ENCODE results near the gene APP.

The APP gene

DNA sequence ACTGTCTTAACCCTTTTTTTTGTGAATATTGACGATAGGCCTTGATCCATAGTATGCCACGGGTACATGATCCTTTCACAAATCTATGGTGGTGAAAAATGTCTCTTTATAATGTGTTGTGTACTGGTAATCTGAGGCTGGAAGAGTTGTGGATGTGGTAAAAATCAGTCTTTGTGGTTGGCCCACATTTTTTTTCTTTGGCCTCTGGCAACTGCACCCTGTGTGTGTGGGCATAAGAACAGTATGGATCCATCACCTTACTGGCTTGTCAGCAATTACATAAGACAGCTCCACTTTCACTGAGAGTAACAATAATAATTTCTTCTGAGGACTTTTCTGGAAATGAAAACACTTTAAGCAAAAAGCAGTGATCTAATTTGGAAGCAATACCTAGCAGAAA, 334.2 kb downstream of the APP start:
- TF ChIP-seq, protein P1, sequence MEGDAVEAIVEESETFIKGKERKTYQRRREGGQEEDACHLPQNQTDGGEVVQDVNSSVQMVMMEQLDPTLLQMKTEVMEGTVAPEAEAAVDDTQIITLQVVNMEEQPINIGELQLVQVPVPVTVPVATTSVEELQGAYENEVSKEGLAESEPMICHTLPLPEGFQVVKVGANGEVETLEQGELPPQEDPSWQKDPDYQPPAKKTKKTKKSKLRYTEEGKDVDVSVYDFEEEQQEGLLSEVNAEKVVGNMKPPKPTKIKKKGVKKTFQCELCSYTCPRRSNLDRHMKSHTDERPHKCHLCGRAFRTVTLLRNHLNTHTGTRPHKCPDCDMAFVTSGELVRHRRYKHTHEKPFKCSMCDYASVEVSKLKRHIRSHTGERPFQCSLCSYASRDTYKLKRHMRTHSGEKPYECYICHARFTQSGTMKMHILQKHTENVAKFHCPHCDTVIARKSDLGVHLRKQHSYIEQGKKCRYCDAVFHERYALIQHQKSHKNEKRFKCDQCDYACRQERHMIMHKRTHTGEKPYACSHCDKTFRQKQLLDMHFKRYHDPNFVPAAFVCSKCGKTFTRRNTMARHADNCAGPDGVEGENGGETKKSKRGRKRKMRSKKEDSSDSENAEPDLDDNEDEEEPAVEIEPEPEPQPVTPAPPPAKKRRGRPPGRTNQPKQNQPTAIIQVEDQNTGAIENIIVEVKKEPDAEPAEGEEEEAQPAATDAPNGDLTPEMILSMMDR (IDR thresholded peaks at IDR 0.05; ENCODE audit: extremely low read depth, insufficient read depth, missing control alignments), result no peak
- no peak for DNase-seq (ENCODE audit: low spot score)
- in situ Hi-C loops (cut with MboI; ENCODE audit: low pct_unique_long_range_greater_than_20kb, low sequenced_read_pairs, unreplicated experiment), result no loop called here

DNA sequence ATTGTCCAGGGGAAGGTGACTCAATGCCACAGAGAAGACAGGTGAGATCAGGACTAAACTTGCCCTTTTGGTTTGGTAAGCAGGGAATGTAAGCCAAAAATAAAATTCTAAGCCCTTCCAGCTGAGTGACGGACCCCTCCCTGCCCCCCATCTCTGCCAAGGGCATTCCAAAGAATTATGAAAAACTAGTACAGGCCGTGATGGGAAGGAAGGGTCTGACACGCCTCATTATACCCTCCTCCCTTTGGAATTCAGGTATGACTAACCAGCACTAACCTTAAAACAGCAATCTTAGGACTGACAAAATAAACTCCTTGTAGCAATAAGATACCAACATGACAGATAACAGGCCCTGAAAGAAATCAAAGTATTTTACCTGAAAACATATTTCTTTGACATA, 336.2 kb downstream of the APP start:
- DNase-seq (ENCODE audit: low spot score), result no peak
- in situ Hi-C loops (cut with MboI; ENCODE audit: low pct_unique_long_range_greater_than_20kb, low sequenced_read_pairs, unreplicated experiment), result no loop called here
- TF ChIP-seq, protein P1 (IDR thresholded peaks at IDR 0.05; ENCODE audit: extremely low read depth, insufficient read depth, missing control alignments), result no peak

DNA sequence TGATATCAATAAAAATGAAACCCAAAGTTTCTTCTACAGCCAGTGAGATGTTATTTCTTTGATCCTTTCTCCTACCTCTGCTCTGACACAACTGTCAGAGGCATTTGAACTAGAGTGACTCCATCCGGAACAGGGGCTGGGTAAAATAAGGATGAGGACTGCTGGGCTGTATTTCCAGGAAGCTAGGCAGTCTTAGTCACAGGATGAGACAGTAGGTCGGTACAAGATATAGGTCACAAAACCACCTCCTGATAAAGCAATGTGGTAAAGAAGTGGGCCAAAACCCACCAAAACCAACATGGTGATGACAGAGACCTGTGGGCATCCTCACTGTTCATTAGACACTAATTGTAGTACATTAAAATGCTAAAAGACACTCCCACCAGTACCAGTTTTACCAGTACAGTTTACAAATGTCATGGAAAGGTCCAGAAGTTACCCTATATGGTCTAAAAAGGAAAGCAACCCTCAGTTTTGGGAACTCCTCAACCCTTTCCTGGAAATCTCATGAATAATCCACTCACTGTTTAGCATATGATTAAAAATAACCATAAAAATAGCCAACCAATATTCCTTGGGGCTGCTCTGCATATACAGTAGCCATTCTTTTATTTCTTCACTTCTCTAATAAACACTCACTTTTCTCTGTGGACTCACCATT, 339.1 kb downstream of the APP start:
- DNase-seq (ENCODE audit: low spot score), result no peak
- in situ Hi-C loops (cut with MboI; ENCODE audit: low pct_unique_long_range_greater_than_20kb, low sequenced_read_pairs, unreplicated experiment), result no loop called here

More for the DNA sequence above, 339.1 kb downstream of the APP start:
- TF ChIP-seq, protein P1 (IDR thresholded peaks at IDR 0.05; ENCODE audit: extremely low read depth, insufficient read depth, missing control alignments), result no peak

Data from GM13977 (cell line).